Measurements from ENCODE around the gene SRRM5. TPM values are rescaled to one million over a fixed set of nuclear protein-coding genes. Genes with fewer than 3 reads are reported as not detected.
A peak's percentile ranks its signal among the peaks of the same experiment; 100 is the strongest.

SRRM5 gene
- total RNA-seq, 3 donors from 2014 or later (not counting 1 experiment from before 2014, with no cell fraction given) = 0.24 to 0.75 (median 0.50) TPM

GRCh38 chr19:43623889-43624670 is 12.2 kb downstream of the SRRM5 start:
- Histone ChIP-seq H3K36me3 (ENCODE audit: control insufficient read depth, insufficient read depth, low read length) (no peaks in the 10 kb centered on the region), H3K4me3 (ENCODE audit: low read length) (no peak overlapping the region), H3K9me3 (ENCODE audit: control insufficient read depth, insufficient read depth, low read length) (no peaks in the 10 kb centered on the region), H3K27ac (ENCODE audit: low read length) (no peak overlapping the region), H3K4me1 (ENCODE audit: control insufficient read depth, insufficient read depth, low read length) (peaks cover 21% of the 10 kb centered on the region), H3K27me3 (ENCODE audit: control insufficient read depth, insufficient read depth, low read length) (peaks cover 4% of the 10 kb centered on the region)
- Mint-ChIP-seq H3K4me3 (peak overlapping the region; percentile 21), H3K27ac (no peak overlapping the region), H3K9me3 (no peaks in the 10 kb centered on the region), H3K27me3 (ENCODE audit: low read depth in 2 of 2) (peaks cover 0 to 16% of the 10 kb centered on the region in 2 donors), H3K4me1 (peaks cover 17 to 49% of the 10 kb centered on the region in 2 donors), H3K36me3 (no peaks in the 10 kb centered on the region)
- 87% methylated on average over 35 of the region's 35 CpGs for WGBS (ENCODE audit: insufficient coverage)
- no peak for ATAC-seq
- intact Hi-C loops (cut with micrococcal nuclease) = no loop called here
- no peak for TF ChIP-seq CTCF (IDR thresholded peaks at IDR 0.05)
- peak in 1 of 2 donors; percentile 19 for DNase-seq

GRCh38 chr19:43624933-43625332 is 13.0 kb downstream of the SRRM5 start:
- Histone ChIP-seq H3K36me3 (ENCODE audit: control insufficient read depth, insufficient read depth, low read length) (no peaks in the 10 kb centered on the region), H3K27ac (ENCODE audit: low read length) (no peak overlapping the region), H3K4me1 (ENCODE audit: control insufficient read depth, insufficient read depth, low read length) (peaks cover 16% of the 10 kb centered on the region), H3K9me3 (ENCODE audit: control insufficient read depth, insufficient read depth, low read length) (no peaks in the 10 kb centered on the region), H3K4me3 (ENCODE audit: low read length) (no peak overlapping the region), H3K27me3 (ENCODE audit: control insufficient read depth, insufficient read depth, low read length) (peaks cover 4% of the 10 kb centered on the region)
- intact Hi-C loops (cut with micrococcal nuclease) = no loop called here
- DNase-seq = peak; percentile 66 to 92
- H3K4me3 Mint-ChIP-seq = no peak overlapping the region
- TF ChIP-seq CTCF (IDR thresholded peaks at IDR 0.05) = peak; percentile 46
- H3K9me3 Mint-ChIP-seq = no peaks in the 10 kb centered on the region
- H3K4me1 Mint-ChIP-seq = peaks cover 11 to 42% of the 10 kb centered on the region in 2 donors
- no peak overlapping the region for H3K27ac Mint-ChIP-seq
- 7% methylated on average over 30 of the region's 30 CpGs for WGBS (ENCODE audit: insufficient coverage)
- H3K27me3 Mint-ChIP-seq (ENCODE audit: low read depth in 2 of 2) = peaks cover 0 to 16% of the 10 kb centered on the region in 2 donors
- no peaks in the 10 kb centered on the region for H3K36me3 Mint-ChIP-seq
- peak; percentile 82 to 92 (median 90) for ATAC-seq

GRCh38 chr19:43625918-43626579 is 14.2 kb downstream of the SRRM5 start:
- H3K4me3 ChIP-seq (ENCODE audit: low read length) = no peak overlapping the region
- ATAC-seq (peak in 1 of 3 donors; percentile 30), DNase-seq (peak in 1 of 2 donors; percentile 37)
- Mint-ChIP-seq H3K36me3 (no peaks in the 10 kb centered on the region), H3K27ac (no peak overlapping the region), H3K4me1 (peaks cover 0 to 32% of the 10 kb centered on the region in 2 donors), H3K4me3 (no peak overlapping the region), H3K9me3 (no peaks in the 10 kb centered on the region), H3K27me3 (ENCODE audit: low read depth in 2 of 2) (peaks cover 0 to 16% of the 10 kb centered on the region in 2 donors)
- H3K27ac ChIP-seq (ENCODE audit: low read length) = no peak overlapping the region
- H3K9me3 ChIP-seq (ENCODE audit: control insufficient read depth, insufficient read depth, low read length) = no peaks in the 10 kb centered on the region
- H3K36me3 ChIP-seq (ENCODE audit: control insufficient read depth, insufficient read depth, low read length) = no peaks in the 10 kb centered on the region
- WGBS (ENCODE audit: insufficient coverage) = 79% methylated on average over 30 of the region's 32 CpGs
- peaks cover 4% of the 10 kb centered on the region for H3K27me3 ChIP-seq (ENCODE audit: control insufficient read depth, insufficient read depth, low read length)
- intact Hi-C loops (cut with micrococcal nuclease) = no loop called here
- TF ChIP-seq CTCF (IDR thresholded peaks at IDR 0.05) = no peak
- H3K4me1 ChIP-seq (ENCODE audit: control insufficient read depth, insufficient read depth, low read length) = peaks cover 11% of the 10 kb centered on the region
